Measurements from ENCODE around the gene C7.

Gene C7

DNA sequence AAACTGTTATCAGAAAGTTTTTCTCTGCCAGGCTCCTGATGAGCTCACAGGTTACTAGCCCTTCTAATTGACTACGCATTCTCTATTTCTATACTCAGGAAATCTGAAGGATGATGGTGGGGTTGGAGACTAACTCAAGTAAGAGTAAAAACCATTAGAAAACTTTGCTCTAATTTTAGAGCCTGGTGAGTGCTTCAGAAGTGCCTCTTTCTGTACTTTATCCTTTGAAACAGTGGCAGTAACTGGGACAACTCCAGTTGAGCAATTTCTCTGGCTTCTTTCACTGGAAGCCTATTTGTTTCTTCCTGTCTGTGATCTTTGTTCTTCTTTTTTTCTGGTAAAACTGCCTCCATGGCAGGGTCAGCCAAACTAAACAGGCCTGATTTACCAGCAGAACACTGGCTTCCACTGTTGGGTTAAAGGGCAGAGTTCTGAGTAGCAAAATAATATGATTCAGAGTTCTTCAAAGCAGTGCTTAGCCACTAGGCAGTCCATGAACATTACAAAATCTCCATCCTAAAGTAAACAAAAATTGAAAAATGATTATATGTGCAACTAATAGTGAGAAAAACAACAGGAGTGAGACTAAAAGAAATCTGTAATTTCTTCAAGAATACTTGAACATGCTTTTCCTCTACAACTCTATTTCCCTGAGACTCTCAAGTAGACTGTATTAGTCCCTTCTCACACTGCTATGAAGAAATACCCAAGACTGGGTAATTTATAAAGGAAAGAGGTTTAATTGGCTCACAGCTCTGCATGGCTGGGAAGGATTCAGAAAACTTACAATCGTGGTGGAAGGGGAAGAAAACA, 82.1 kb downstream of the C7 start:
- H3K4me3 ChIP-seq (ENCODE audit: low read length), result no peak overlapping the region
- TF ChIP-seq CTCF (IDR thresholded peaks at IDR 0.05; ENCODE audit: insufficient read depth, low read depth, low read length, missing control alignments), result no peak
- DNase-seq (ENCODE audit: low read depth), result peak; percentile 52

GRCh38 chr5:40991981-40992559, 82.8 kb downstream of the C7 start:
- H3K4me3 ChIP-seq (ENCODE audit: low read length), result no peak overlapping the region
- no peak for TF ChIP-seq CTCF (IDR thresholded peaks at IDR 0.05; ENCODE audit: insufficient read depth, low read depth, low read length, missing control alignments)

DNA sequence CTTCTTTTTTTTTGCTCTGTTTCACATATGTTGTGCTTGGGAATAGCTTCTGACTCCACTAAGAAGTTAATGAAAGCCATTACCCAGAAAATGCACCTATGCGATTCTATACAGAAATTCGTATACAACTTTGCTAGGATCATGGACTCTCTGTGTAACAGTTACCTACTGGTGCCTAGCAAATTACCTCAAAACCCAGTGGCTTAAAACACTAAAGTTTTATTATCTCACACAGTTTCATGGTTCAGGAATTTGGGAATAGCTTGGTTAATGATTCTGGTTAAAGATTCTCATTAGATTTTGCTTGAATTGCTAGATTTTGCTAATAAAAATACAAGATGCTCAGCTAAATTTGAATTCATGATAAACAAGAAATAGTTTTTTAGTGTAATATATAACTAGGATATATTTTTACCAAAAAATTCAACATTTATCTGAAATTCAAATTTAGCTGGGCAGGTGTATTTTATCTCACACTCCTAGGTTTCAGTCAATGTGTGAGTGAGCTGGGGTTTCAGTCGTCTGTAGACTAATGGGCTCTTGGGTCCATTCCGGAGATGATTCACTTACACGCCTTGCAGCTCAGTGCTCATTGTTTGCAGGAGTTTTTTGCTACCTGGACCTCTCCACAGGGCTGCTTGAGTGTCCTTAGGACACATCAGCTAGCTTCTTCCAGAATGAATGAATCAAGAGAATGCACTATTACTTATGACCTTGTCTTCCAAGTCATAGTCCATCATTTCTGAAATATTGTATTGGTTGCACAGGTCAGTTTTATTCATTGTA, 86.7 kb downstream of the C7 start:
- H3K4me3 ChIP-seq (ENCODE audit: low read length), result no peak overlapping the region
- no peak for TF ChIP-seq CTCF (IDR thresholded peaks at IDR 0.05; ENCODE audit: insufficient read depth, low read depth, low read length, missing control alignments)
- peak; percentile 59 for DNase-seq (ENCODE audit: low read depth)

More at GRCh38 chr5:40991981-40992559, 82.8 kb downstream of the C7 start:
- no peak for DNase-seq (ENCODE audit: low read depth)

GRCh38 chr5:40999142-40999541, 89.8 kb downstream of the C7 start:
- TF ChIP-seq CTCF (IDR thresholded peaks at IDR 0.05; ENCODE audit: insufficient read depth, low read depth, low read length, missing control alignments), result no peak
- no peak overlapping the region for H3K4me3 ChIP-seq (ENCODE audit: low read length)

DNA sequence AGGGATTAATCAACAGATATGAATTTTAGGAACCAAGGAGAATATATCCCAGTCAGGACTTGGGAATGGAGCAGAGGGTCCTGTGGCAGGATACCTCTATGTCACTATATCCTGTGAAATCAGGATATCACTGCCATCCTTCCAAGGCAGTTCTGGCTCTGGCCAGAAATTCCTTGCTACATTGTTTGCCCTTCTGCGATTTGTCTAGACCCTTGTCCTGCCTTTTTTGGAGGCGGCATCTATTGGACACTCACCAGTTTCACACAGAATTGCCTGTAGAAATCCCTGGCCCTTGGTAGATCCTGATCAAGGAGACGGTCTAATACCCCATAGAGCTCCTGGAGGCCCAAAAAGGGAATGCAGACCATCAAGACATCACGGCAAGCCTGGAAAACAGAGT, 90.7 kb downstream of the C7 start:
- DNase-seq (ENCODE audit: low read depth), result no peak
- TF ChIP-seq CTCF (IDR thresholded peaks at IDR 0.05; ENCODE audit: insufficient read depth, low read depth, low read length, missing control alignments), result no peak
- H3K4me3 ChIP-seq (ENCODE audit: low read length), result no peak overlapping the region

More at GRCh38 chr5:40999142-40999541, 89.8 kb downstream of the C7 start:
- DNase-seq (ENCODE audit: low read depth), result peak; percentile 31

DNA sequence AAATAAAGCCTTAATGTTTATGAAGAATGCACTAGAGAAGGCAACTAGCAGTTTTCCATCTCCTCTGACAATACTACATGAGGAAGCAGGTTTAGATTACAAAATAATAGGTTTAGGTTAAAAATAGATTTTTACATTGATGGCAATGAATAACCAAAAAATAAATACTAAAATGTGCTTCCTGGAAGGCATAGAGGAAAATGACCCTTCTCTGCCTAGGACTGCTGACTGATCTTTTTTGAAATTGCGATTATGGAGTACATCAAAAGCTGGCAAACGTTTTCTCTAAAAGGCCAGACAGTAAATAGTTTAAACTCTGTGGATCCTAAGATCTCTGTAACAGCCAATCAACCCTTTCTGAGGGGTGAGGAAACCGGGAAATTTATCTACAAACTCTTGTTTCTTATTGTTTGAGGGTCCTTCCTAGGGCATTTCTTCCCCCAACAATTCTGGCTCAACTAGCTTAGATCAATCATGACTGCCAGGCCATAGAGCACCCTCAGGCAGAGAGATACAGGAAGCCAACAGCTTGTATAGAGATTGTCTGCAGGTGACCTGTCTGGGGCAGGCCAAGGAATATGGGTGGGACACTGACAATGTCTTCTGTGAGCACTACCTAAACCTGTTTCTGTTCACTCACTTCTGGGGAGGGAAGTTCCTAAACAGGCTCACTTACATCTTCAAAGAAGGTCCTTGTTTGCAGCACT, 94.5 kb downstream of the C7 start:
- no peak for DNase-seq (ENCODE audit: low read depth)
- no peak for TF ChIP-seq CTCF (IDR thresholded peaks at IDR 0.05; ENCODE audit: insufficient read depth, low read depth, low read length, missing control alignments)
- H3K4me3 ChIP-seq (ENCODE audit: low read length), result no peak overlapping the region

Measured in epithelial cell of esophagus (primary cell).